Measurements from ENCODE around the gene APOC1. TPM values are rescaled to one million over a fixed set of nuclear protein-coding genes. Genes with fewer than 3 reads are reported as not detected.
"Not testable (repeated sequence)": the region's sequence is repeated elsewhere in the genome, so short reads cannot be mapped to it uniquely, and the experiment has no call there.

APOC1 gene
- total and polyA plus RNA-seq, 7 donors, result 1.6 to 16.8 (median 8.0) TPM

DNA sequence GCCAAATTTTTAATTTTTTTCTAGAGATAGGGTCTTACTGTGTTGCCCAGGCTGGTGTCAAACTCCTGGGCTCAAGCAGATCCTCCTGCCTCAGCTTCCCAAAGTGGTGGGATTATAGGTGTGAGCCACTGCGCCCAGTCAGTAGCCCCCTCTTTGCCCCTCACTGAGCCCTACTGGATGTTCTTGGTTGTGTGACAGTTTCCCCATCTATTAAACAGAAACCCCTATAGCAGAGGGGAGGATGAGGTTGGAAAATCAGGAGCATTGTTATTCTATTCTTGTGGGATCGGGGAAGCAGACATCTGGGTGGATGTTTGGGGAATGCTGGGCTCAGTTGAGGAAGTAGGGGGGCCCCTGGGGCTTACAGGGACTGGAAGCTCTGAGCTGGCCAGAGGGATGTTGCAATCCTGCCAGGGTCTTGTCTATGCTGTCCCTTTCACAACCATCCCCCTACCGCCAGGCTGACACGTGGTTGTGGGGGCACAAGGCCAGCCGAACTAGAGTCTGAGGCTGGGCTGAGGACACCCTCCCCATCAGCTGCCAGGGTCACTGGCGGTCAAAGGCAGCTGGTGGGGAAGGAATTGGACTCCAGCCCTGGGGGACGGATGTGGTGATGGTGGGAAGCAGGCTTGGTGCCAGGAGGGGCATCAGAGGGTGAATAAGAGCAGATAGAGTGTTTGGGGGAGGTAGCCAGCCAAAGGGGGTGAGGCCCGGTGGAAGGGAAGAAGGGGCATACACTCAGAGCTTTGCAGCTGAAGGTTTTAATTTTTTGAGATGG, 10.9 kb downstream of the APOC1 start:
- TF ChIP-seq, protein P1, sequence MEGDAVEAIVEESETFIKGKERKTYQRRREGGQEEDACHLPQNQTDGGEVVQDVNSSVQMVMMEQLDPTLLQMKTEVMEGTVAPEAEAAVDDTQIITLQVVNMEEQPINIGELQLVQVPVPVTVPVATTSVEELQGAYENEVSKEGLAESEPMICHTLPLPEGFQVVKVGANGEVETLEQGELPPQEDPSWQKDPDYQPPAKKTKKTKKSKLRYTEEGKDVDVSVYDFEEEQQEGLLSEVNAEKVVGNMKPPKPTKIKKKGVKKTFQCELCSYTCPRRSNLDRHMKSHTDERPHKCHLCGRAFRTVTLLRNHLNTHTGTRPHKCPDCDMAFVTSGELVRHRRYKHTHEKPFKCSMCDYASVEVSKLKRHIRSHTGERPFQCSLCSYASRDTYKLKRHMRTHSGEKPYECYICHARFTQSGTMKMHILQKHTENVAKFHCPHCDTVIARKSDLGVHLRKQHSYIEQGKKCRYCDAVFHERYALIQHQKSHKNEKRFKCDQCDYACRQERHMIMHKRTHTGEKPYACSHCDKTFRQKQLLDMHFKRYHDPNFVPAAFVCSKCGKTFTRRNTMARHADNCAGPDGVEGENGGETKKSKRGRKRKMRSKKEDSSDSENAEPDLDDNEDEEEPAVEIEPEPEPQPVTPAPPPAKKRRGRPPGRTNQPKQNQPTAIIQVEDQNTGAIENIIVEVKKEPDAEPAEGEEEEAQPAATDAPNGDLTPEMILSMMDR (IDR thresholded peaks at IDR 0.05), result no peak
- peaks cover 0 to 11% (median 2%) of the 10 kb centered on the region in 3 donors for H3K27me3 ChIP-seq (ENCODE audit: insufficient read depth in 3 of 3, low read length in 2 of 3)
- WGBS, 3 donors, result 10 to 25% (median 15%) methylated on average over 8 of the region's 8 CpGs
- DNase-seq, result peak; percentile 84 to 94
- H3K36me3 ChIP-seq (ENCODE audit: insufficient read depth in 1 of 2, low read depth in 1 of 2), result no peaks in the 10 kb centered on the region
- H3K27ac ChIP-seq, result no peak overlapping the region
- no peaks in the 10 kb centered on the region for H3K4me1 ChIP-seq
- peak; percentile 51 to 66 (median 58) for ATAC-seq
- no peak overlapping the region for H3K4me3 ChIP-seq
- H3K9me3 ChIP-seq, result no peaks in the 10 kb centered on the region
- intact Hi-C loops (cut with DNase I), result no loop called here

DNA sequence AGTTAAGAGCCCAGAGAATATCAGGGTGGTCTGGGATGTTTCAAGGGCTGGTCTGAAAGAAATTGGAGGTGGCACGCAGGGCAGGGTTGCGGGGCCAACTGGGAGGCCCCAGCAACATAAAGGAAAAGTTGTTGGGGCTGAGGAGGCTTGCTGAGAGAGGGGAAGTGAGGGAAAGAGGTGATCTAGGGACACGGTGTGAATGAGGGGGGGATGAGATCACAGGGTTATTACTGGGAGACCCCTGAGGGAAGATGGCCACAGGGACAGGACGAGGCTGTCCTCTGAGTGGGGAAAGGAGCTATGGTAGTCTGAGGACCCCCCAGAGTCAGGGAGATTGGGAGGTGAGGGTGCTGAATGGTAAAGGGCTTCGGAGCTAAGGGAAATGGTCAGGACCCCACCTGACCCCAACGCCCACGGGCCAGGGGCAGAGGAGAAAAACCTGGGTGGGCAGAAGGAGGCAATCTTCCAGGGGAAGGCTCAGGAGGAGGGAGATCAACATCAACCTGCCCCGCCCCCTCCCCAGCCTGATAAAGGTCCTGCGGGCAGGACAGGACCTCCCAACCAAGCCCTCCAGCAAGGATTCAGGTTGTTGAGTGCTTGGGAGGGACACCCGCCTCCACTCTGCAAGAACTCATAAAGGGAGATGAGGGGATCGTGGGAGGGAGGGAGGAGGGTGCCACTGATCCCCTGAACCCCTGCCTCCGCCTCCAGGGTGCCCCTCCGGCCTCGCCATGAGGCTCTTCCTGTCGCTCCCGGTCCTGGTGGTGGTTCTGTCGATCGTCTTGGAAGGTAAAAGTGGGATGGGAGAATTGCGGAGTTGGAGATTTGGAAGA, 12.1 kb downstream of the APOC1 start:
- H3K4me1 ChIP-seq; H3K27ac ChIP-seq; H3K36me3 ChIP-seq (ENCODE audit: insufficient read depth in 1 of 2, low read depth in 1 of 2); intact Hi-C loops (cut with DNase I); H3K9me3 ChIP-seq; DNase-seq: not testable (repeated sequence)
- ATAC-seq, result peak; percentile 19 to 39 (median 20)
- peak overlapping the region; percentile 46 for H3K4me3 ChIP-seq
- peaks cover 0 to 11% (median 2%) of the 10 kb centered on the region in 3 donors for H3K27me3 ChIP-seq (ENCODE audit: insufficient read depth in 3 of 3, low read length in 2 of 3)
- WGBS, 3 donors, result 36 to 53% (median 50%) methylated on average over 13 to 18 of the region's 19 CpGs

DNA sequence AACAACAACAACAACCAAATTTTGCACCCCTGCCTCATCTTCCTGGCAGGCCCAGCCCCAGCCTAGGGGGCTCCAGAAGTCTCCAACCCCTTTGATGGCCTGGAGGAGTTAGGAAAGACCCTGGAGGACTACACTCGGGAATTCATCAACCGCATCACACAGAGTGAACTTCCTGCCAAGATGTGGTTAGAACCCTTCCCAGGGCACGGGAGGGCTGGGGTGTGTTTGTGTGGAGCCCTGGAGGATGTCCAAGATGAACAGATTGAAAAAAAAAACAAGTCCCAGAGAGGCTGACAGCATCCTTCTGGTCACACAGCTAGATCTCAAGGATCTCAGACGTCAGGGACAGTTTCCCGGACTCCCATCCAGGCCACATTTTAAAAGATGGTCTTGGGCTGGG, 13.3 kb downstream of the APOC1 start:
- Histone ChIP-seq H3K9me3 (no peaks in the 10 kb centered on the region), H3K27ac (no peak overlapping the region), H3K36me3 (ENCODE audit: insufficient read depth in 1 of 2, low read depth in 1 of 2) (no peaks in the 10 kb centered on the region), H3K4me1 (no peaks in the 10 kb centered on the region), H3K4me3 (no peak overlapping the region), H3K27me3 (ENCODE audit: insufficient read depth in 3 of 3, low read length in 2 of 3) (peaks cover 0 to 11% (median 2%) of the 10 kb centered on the region in 3 donors)
- no peak for DNase-seq
- TF ChIP-seq, protein P1 (IDR thresholded peaks at IDR 0.05), result no peak
- no peak for ATAC-seq
- WGBS, 3 donors, result 34 to 41% (median 39%) methylated on average over 5 of the region's 5 CpGs
- intact Hi-C loops (cut with DNase I), result no loop called here

DNA sequence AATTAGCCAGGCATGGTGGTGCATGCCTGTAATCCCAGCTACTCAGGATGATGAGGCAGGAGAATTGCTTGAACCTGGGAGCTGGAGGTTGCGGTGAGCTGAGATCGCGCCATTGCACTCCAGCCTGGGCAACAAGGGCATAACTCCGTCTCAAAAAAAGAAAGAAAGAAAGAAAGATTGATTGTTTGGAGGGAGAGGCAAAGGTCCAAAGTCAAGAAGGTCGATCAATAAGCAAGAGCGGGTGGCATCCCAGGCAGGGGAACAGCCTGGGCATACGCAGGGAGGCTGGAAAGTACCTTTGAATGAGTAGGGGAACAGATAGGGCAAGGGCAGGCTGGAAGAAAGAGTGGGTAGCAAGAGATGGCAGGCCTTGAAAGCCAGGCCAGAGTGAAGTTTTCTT, 15.7 kb downstream of the APOC1 start:
- H3K27ac ChIP-seq, result no peak overlapping the region
- ATAC-seq, result no peak
- no peak for DNase-seq
- no peaks in the 10 kb centered on the region for H3K4me1 ChIP-seq
- H3K36me3 ChIP-seq (ENCODE audit: insufficient read depth in 1 of 2, low read depth in 1 of 2), result no peaks in the 10 kb centered on the region
- H3K9me3 ChIP-seq, result no peaks in the 10 kb centered on the region
- no peak overlapping the region for H3K4me3 ChIP-seq
- peaks cover 0 to under 1% (median 0%) of the 10 kb centered on the region in 3 donors for H3K27me3 ChIP-seq (ENCODE audit: insufficient read depth in 3 of 3, low read length in 2 of 3)
- WGBS, 3 donors, result 90 to 93% (median 91%) methylated on average over 7 of the region's 7 CpGs
- intact Hi-C loops (cut with DNase I), result no loop called here
- TF ChIP-seq, protein P1 (IDR thresholded peaks at IDR 0.05), result no peak

DNA sequence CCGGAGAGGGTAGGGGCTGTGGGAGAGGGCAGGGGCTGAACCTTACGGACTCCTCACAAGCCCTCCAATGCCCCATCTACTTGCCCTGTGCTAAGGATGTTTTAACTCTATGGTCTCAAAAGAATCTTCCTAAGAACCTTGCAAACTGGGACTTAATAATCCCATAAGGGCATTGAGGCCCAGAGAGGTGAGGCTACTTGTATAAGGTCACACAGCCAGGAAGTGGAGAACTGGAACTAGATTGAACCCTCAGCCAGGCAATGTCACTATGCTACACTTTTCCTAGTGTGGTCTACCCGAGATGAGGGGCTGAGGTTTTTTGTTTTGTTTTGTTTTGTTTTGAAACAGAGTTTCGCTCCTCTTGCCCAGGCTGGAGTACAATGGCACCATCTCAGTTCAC, 17.1 kb downstream of the APOC1 start:
- DNase-seq, result no peak
- Histone ChIP-seq H3K4me1 (no peaks in the 10 kb centered on the region), H3K27me3 (ENCODE audit: insufficient read depth in 3 of 3, low read length in 2 of 3) (no peaks in the 10 kb centered on the region), H3K27ac (no peak overlapping the region), H3K36me3 (ENCODE audit: insufficient read depth in 1 of 2, low read depth in 1 of 2) (no peaks in the 10 kb centered on the region), H3K9me3 (no peaks in the 10 kb centered on the region), H3K4me3 (no peak overlapping the region)
- TF ChIP-seq, protein P1 (IDR thresholded peaks at IDR 0.05), result no peak
- intact Hi-C loops (cut with DNase I), result no loop called here
- 91 to 94% (median 91%) methylated on average over 4 of the region's 4 CpGs for WGBS, 3 donors
- ATAC-seq, result no peak
